HepG2 (cell line): Measurements from ENCODE around the gene PKD1L1. TPM values are rescaled to one million over a fixed set of nuclear protein-coding genes. Genes with fewer than 3 reads are reported as not detected.

Experiments used
- ATAC-seq: fragments of 200-7000 bp; cut with Tn5 transposase; 3 replicates; pipeline ENCODE4 v1.9.1; 2020; ENCODE audit warnings: mild to moderate bottlenecking, moderate library complexity
- BruUV-seq: library from RNA; stranded (reverse); fragments of 400-500 nt; replicated peaks from 2 replicates; lab custom pipeline; 2021; lab: Mats Ljungman, UMichigan
- CTCF ChIA-PET: fragments of 300-600 bp; formaldehyde crosslinking; extraction: SDS; loops from one replicate; lab custom pipeline; 2021; ENCODE audit warnings: low total read pairs, inconsistent platforms, low intra/inter-chr PET ratio; lab: Yijun Ruan, JAX
- POLR2A ChIA-PET: fragments of 350-600 bp; sonication (Branson Sonifier 250); formaldehyde crosslinking; loops from one replicate; lab custom pipeline; 2020; ENCODE audit warnings: antibody characterized with exemption, inconsistent platforms; lab: Yijun Ruan, JAX
- DNase-seq: peaks from one replicate; pipeline ENCODE4 v3.0.0-alpha.2; 2015; ENCODE audit warnings: low spot score
- FAIRE-seq: peaks from 3 replicates; lab custom pipeline; 2011; peaks lifted over from hg19 to GRCh38; lab: Jason Lieb, UNC
- H2AFZ ChIP-seq: one replicate; pipeline ENCODE4 v1.6.1; 2011; ENCODE audit warnings: low read length, inconsistent platforms
- H3K27ac ChIP-seq: fragments of 300-600 bp; 3 replicates; pipeline ENCODE4 v1.8.0; 2011; ENCODE audit warnings: mixed run types, mild to moderate bottlenecking, mixed read lengths, low read length, inconsistent platforms; ENCODE audit not compliant: insufficient read depth; ENCODE audit errors: extremely low read length
- H3K27me3 ChIP-seq, 2 experiments: fragments of 200-600 bp in 1 of 2; 2 replicates in 1 of 2; 3 replicates in 1 of 2; pipeline versions ENCODE4 v1.6.0 to v1.8.0; 2011; ENCODE audit warnings: low read length in 2 of 2, mild to moderate bottlenecking in 2 of 2, moderate library complexity in 2 of 2, inconsistent platforms in 1 of 2; ENCODE audit not compliant: insufficient read depth in 2 of 2, control insufficient read depth in 1 of 2
- H3K36me3 ChIP-seq, 2 experiments: fragments of 200-600 bp in 1 of 2; replicated peaks in 1 of 2; 2 replicates in 1 of 2; 3 replicates in 1 of 2; pipeline versions ENCODE4 v1.5.1 to v1.8.0; 2011; ENCODE audit warnings: low read length in 2 of 2, inconsistent platforms in 1 of 2; ENCODE audit not compliant: insufficient read depth in 2 of 2, control insufficient read depth in 1 of 2
- H3K4me1 ChIP-seq: 2 replicates; pipeline ENCODE4 v1.5.1; 2012; ENCODE audit warnings: low read length, inconsistent platforms; ENCODE audit not compliant: insufficient read depth
- H3K4me2 ChIP-seq: 2 replicates; pipeline ENCODE4 v1.6.0; 2011; ENCODE audit warnings: low read depth, low read length, inconsistent platforms
- H3K4me3 ChIP-seq, 3 experiments: fragments of 200-600 bp in 1 of 3; sonication (generic), shearing (Covaris generic) in 1 of 3; replicated peaks in 1 of 3; 2 replicates each; pipeline ENCODE4 v1.5.1; 2011 to 2016; ENCODE audit warnings: low read length in 3 of 3, inconsistent platforms in 2 of 3, low read depth in 2 of 3, mild to moderate bottlenecking in 2 of 3, control low read depth in 1 of 3, mixed read lengths in 1 of 3; ENCODE audit not compliant: insufficient read depth in 1 of 3
- H3K79me2 ChIP-seq: one replicate; pipeline ENCODE4 v1.6.1; 2011; ENCODE audit warnings: low read length, inconsistent platforms; ENCODE audit not compliant: insufficient read depth
- H3K9ac ChIP-seq: 2 replicates; pipeline ENCODE4 v1.6.0; 2011; ENCODE audit warnings: mild to moderate bottlenecking, low read depth, low read length, inconsistent platforms; ENCODE audit not compliant: insufficient read depth
- H3K9me3 ChIP-seq: 2 replicates; pipeline ENCODE4 v1.5.1; 2012; ENCODE audit warnings: mild to moderate bottlenecking, low read length
- H4K20me1 ChIP-seq: 2 replicates; pipeline ENCODE4 v1.6.0; 2011; ENCODE audit warnings: inconsistent platforms, mild to moderate bottlenecking, low read length, moderate library complexity; ENCODE audit not compliant: insufficient read depth
- GLI4 ChIP-seq: sonication (generic); formaldehyde crosslinking; IDR thresholded peaks from 2 replicates; pipeline ENCODE4 v1.5.1; 2020; ENCODE audit warnings: missing genetic modification reagents, mild to moderate bottlenecking, moderate library complexity, borderline replicate concordance
- HMG20B ChIP-seq: conservative IDR thresholded peaks from 2 replicates; pipeline ENCODE4 v1.6.1; 2016; ENCODE audit warnings: missing genetic modification reagents, missing compliant biosample characterization
- KLF12 ChIP-seq: sonication (generic); formaldehyde crosslinking; IDR thresholded peaks from 2 replicates; pipeline ENCODE4 v1.4.0; 2020; ENCODE audit warnings: missing genetic modification reagents, borderline replicate concordance
- REPIN1 ChIP-seq: sonication (generic); formaldehyde crosslinking; IDR thresholded peaks from 2 replicates; pipeline ENCODE4 v1.8.0; 2022; ENCODE audit warnings: missing genetic modification reagents, low read depth, mild to moderate bottlenecking, borderline replicate concordance
- TFAP4 ChIP-seq: sonication (generic); IDR thresholded peaks from 2 replicates; pipeline ENCODE4 v1.6.1; 2016; ENCODE audit warnings: low read depth, borderline replicate concordance
- ZBTB26 ChIP-seq: IDR thresholded peaks from 2 replicates; pipeline ENCODE4 v1.6.1; 2016; ENCODE audit warnings: missing compliant biosample characterization, missing genetic modification reagents, borderline replicate concordance
- ZBTB37 ChIP-seq: sonication (generic); formaldehyde crosslinking; IDR thresholded peaks from 2 replicates; pipeline ENCODE4 v1.4.0; 2020; ENCODE audit warnings: mild to moderate bottlenecking, missing genetic modification reagents
- ZNF790 ChIP-seq: sonication (generic); formaldehyde crosslinking; IDR thresholded peaks from 2 replicates; pipeline ENCODE4 v1.8.0; 2022; ENCODE audit warnings: missing genetic modification reagents, mild to moderate bottlenecking, borderline replicate concordance
- WGBS: methylation state at CpG from one replicate; pipeline ENCODE4 v1.1.6; 2017; ENCODE audit warnings: low lambda C conversion rate; 5-methylcytosine and 5-hydroxymethylcytosine counted together
- in situ Hi-C: cut with HindIII; loops from 2 replicates; pipeline ENCODE4 v1.10.0; 2017; ENCODE audit warnings: low pct_unique_long_range_greater_than_20kb; ENCODE audit not compliant: extremely low pct_ligation_motif_present
- intact Hi-C: fragments of 100-400 bp; cut with micrococcal nuclease; formaldehyde crosslinking; loops from one replicate; pipeline ENCODE4 v1.10.0; 2022; ENCODE audit not compliant: unreplicated experiment
- polyA plus RNA-seq, 8 experiments: library from polyadenylated mRNA; depleted of rRNA in 3 of 8; stranded (reverse) in 7 of 8; unstranded in 1 of 8; fragments of >200 nt; fragmentation: Illumina TruSeq in 4 of 8; extraction: Trizol in 4 of 8; gene quantifications; 2 replicates each; pipeline versions ENCODE4 v1.2.1 to v1.2.3, GENCODE V29; 2011 to 2016; ENCODE audit warnings: low read depth in 4 of 8, missing spikeins in 1 of 8, mixed read lengths in 1 of 8; ENCODE audit not compliant: insufficient read depth in 1 of 8
- total RNA-seq, 5 experiments: library from RNA; depleted of rRNA; stranded (reverse); fragments of >200 nt; fragmentation: Illumina TruSeq; extraction: Trizol; gene quantifications; 2 replicates each; pipeline ENCODE4 v1.2.3, GENCODE V29; 2016; ENCODE audit warnings: low read depth in 1 of 5

PKD1L1 gene
- total and polyA plus RNA-seq, 2 of the 13 experiments (the other 11 are each of a cell fraction or from before 2014, with no cell fraction given), result 0.01 TPM; not detected in 1

GRCh38 chr7:47992446-47992845 is 44.2 kb upstream of the PKD1L1 start:
- Histone ChIP-seq H3K36me3 (no peaks in the 10 kb centered on the region), H3K79me2 (no peaks in the 10 kb centered on the region), H3K4me2 (peak overlapping the region; percentile 73; the same call in 1 of the 2 replicates), H3K4me3 (peak overlapping the region in 1 of 3 experiments; percentile 42; a peak in 1 of 6 replicates), H4K20me1 (no peaks in the 10 kb centered on the region), H3K9me3 (no peaks in the 10 kb centered on the region), H3K4me1 (peaks cover 40% of the 10 kb centered on the region), H2AFZ (no peak overlapping the region), H3K9ac (no peak overlapping the region), H3K27ac (no peak overlapping the region), H3K27me3 (no peaks in the 10 kb centered on the region)
- 38% methylated on average over 3 of the region's 3 CpGs for WGBS
- ChIA-PET POLR2A (interaction anchor here (1.6 to 2.2 kb wide), 2 partner anchors 96 to 148 kb away, joined by 7 to 12 read pairs; partner anchors contain the start of gene UPP1), CTCF (interaction anchor here (1.7 to 1.8 kb wide), 2 partner anchors 118 to 162 kb away, joined by 6 to 24 read pairs; no protein-coding TSS in a partner anchor)
- intact Hi-C loops, result no loop called here
- DNase-seq (no peak), ATAC-seq (no peak), FAIRE-seq (no peak)
- no TSS peak for BruUV-seq
- TF ChIP-seq HMG20B (CRISPR knock-in tag) (no peak), ZBTB26 (CRISPR knock-in tag) (no peak), ZBTB37 (CRISPR knock-in tag) (no peak), TFAP4 (no peak), GLI4 (CRISPR knock-in tag) (no peak), KLF12 (CRISPR knock-in tag) (no peak), REPIN1 (no peak), ZNF790 (no peak)
- in situ Hi-C loops, result loop anchor here (5.0 kb wide), 1 partner anchor 120 kb away; no protein-coding TSS in a partner anchor
